ENCODE data around the gene WDR48.

DNA sequence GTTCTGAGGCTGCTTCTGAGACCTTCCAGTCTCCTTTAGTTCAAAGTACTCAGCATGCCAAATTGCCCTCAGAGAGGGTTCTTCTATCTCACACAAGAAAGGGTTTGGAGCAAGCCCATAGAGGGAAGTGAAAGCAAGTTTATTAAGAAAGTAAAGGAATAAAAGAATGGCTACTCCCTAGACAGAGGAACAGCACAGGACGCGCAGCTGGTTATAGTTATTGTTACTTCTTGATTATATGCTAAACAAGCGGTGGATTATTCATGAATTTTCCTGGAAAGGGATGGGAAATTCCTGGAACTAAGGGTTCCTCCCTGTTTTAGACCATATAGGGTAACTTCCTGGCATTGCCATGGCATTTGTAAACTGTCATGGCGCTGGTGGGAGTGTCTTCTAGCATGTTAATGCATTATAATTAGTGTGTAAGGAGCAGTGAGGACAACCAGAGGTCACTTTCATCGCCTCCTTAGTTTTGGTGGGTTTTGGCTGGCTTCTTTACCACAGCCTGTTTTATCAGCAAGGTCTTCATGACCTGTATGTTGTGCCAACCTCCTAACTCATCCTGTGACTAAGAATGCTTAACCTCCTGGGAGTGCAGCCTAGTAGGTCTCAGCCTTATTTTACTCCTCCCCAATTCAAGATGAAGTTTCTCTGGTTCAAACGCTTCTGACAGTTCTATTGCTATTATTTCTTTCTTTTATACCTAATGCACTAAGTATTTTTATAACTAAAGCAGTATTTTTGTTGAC, 26.4 kb upstream of the WDR48 start:
- no peak for TF ChIP-seq CTCF (IDR thresholded peaks at IDR 0.05; ENCODE audit: borderline replicate concordance, extremely low read depth, low read length, poor library complexity, severe bottlenecking)
- TF ChIP-seq EZH2 (IDR thresholded peaks at IDR 0.05; ENCODE audit: borderline replicate concordance, low read depth, low read length, severe bottlenecking) = no peak
